Ovary (tissue), 9 donors: ENCODE measurements around the gene WNT5A. TPM values are rescaled to one million over a fixed set of nuclear protein-coding genes. Genes with fewer than 3 reads are reported as not detected.

Experiments
- DNase-seq, 5 donors: peaks; one replicate each; pipeline ENCODE4 v3.0.0-alpha.2; 2019 to 2020
- H3K27ac ChIP-seq, 2 donors: fragments of 200-600 bp; one replicate each; pipeline versions ENCODE4 v1.5.1 to v1.8.0; 2019 to 2022
- H3K27me3 ChIP-seq: fragments of 200-600 bp; one replicate; pipeline ENCODE4 v1.8.0; 2022
- H3K36me3 ChIP-seq: fragments of 200-600 bp; sonication (generic); one replicate; pipeline ENCODE4 v1.5.1; 2019
- H3K4me1 ChIP-seq: one replicate; pipeline ENCODE4 v1.8.1; 2013; ENCODE audit warnings: mild to moderate bottlenecking, moderate library complexity; ENCODE audit not compliant: insufficient read depth
- H3K4me3 ChIP-seq: fragments of 200-600 bp; sonication (generic); one replicate; pipeline ENCODE4 v1.5.1; 2017
- H3K9me3 ChIP-seq, 2 donors: fragments of 200-600 bp in 1 of 2; sonication (generic) in 1 of 2; one replicate each; pipeline versions ENCODE4 v1.5.1 to v1.8.1; 2013 to 2019; ENCODE audit warnings: mild to moderate bottlenecking in 1 of 2, moderate library complexity in 1 of 2
- EP300 ChIP-seq: sonication (generic); formaldehyde crosslinking; IDR thresholded peaks from one replicate; pipeline ENCODE4 v1.6.1; 2017; ENCODE audit warnings: antibody characterized with exemption
- POLR2A ChIP-seq: fragments of 450-650 bp; IDR thresholded peaks from one replicate; pipeline ENCODE4 v1.6.1; 2017; ENCODE audit warnings: antibody characterized with exemption, mild to moderate bottlenecking, moderate library complexity
- WGBS, 3 donors: extraction: QIAGEN DNeasy Blood & Tissue Kit in 1 of 3; methylation state at CpG; one replicate each; pipeline versions ENCODE4 v1.1.5 to v1.1.7; 2013 to 2017; 5-methylcytosine and 5-hydroxymethylcytosine counted together
- intact Hi-C, 4 donors: fragments of 100-400 bp; cut with DNase I; formaldehyde crosslinking; loops; one replicate each; pipeline versions ENCODE4 v1.11.0 to v1.15.1; 2022 to 2023
- polyA plus RNA-seq, 2 donors: library from polyadenylated mRNA; stranded (reverse); fragments of 200-250 nt in 1 of 2; fragments of 350-450 nt in 1 of 2; fragmentation: Illumina TruSeq in 1 of 2; extraction: RNeasy Lipid Tissue Mini Kit (QIAGEN cat#74804) in 1 of 2; gene quantifications; one replicate each; pipeline ENCODE4 v1.2.3, GENCODE V29; 2013 to 2014
- total RNA-seq, 7 donors: library from RNA; depleted of rRNA in 2 of 7; stranded (reverse); fragments of >200 nt in 2 of 7; fragmentation: NEBNext Ultra II Directional in 3 of 7; extraction: Animal tissue kit (Norgen Biotek cat#: 25700) in 3 of 7; gene quantifications; one replicate each; pipeline versions ENCODE4 v1.1.0 to v1.2.4, GENCODE V29; 2016 to 2023
- TF ChIP-seq, protein P1 (sequence below), 3 donors: fragments of 450-650 bp in 2 of 3; fragments of 200-600 bp in 1 of 3; IDR thresholded peaks; one replicate each; pipeline versions ENCODE4 v1.5.1 to v1.8.0; 2016 to 2022; ENCODE audit warnings: antibody characterized with exemption in 3 of 3, mild to moderate bottlenecking in 1 of 3
- donor health status: DM: no; HTN: no; CAD: no; lungs with moderate emphysema.
- donor health status: DM: no; HTN: no; CAD: no.
- donor health status: Bipolar disorder and iron deficiency.
- donor health status: DM: yes; HTN: yes; CAD: no.
- donor health status: DM: no; HTN: no; CAD: no.
- donor health status: DM: yes; HTN: yes; CAD: no.

WNT5A gene
- total and polyA plus RNA-seq, 9 donors: 10.1 to 26.9 (median 18.3) TPM

DNA sequence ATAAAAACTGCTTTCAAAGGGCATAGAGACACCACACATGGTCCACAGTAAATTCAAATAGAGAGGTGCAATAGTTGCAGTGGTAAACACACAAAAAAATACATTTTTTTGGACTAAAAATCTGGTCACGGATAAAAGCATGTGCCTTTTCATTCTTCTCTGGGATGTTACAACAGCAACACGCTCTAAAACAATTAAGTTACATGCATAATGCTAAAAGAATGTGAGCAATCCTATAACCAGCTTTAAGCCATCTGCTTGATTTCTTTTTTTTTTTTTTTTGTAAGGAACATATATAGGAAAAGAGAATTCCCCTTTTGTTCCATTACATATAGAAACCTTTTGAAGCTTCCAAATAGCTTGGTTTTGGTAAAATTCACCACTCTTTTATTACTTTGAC, 20.0 kb downstream of the WNT5A start:
- WGBS, 3 donors: 30 to 47% (median 42%) methylated on average over 2 of the region's 2 CpGs
- Histone ChIP-seq H3K27me3 (no peaks in the 10 kb centered on the region), H3K27ac (no peak overlapping the region), H3K4me1 (peaks cover under 1% of the 10 kb centered on the region), H3K9me3 (no peaks in the 10 kb centered on the region), H3K4me3 (no peak overlapping the region), H3K36me3 (no peaks in the 10 kb centered on the region)
- TF ChIP-seq, protein P1, sequence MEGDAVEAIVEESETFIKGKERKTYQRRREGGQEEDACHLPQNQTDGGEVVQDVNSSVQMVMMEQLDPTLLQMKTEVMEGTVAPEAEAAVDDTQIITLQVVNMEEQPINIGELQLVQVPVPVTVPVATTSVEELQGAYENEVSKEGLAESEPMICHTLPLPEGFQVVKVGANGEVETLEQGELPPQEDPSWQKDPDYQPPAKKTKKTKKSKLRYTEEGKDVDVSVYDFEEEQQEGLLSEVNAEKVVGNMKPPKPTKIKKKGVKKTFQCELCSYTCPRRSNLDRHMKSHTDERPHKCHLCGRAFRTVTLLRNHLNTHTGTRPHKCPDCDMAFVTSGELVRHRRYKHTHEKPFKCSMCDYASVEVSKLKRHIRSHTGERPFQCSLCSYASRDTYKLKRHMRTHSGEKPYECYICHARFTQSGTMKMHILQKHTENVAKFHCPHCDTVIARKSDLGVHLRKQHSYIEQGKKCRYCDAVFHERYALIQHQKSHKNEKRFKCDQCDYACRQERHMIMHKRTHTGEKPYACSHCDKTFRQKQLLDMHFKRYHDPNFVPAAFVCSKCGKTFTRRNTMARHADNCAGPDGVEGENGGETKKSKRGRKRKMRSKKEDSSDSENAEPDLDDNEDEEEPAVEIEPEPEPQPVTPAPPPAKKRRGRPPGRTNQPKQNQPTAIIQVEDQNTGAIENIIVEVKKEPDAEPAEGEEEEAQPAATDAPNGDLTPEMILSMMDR (IDR thresholded peaks at IDR 0.05): no peak
- no peak for TF ChIP-seq POLR2A
- intact Hi-C loops: no loop called here
- DNase-seq: no peak

DNA sequence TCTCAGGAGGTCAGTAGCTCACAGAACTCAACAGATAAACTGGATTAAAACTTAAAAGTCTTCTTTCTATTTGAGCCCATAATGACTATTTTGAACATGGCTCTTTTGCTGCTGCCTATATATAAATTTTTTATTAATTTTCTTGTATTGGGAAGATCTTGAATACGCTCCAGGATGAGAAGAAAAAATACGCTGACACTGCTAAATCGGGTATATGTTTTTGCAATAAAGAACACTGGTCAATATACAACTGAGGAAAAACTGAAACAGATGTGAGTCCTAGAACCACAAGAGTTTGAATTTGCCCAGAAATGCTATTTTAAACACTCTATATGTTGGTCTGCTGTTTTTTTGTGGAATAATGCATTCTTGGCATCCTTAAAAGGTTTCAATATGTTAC, 20.6 kb downstream of the WNT5A start:
- H3K27me3 ChIP-seq: no peaks in the 10 kb centered on the region
- TF ChIP-seq EP300 (no peak), POLR2A (no peak)
- TF ChIP-seq, protein P1 (IDR thresholded peaks at IDR 0.05): no peak
- no peak overlapping the region for H3K27ac ChIP-seq
- H3K4me1 ChIP-seq: peaks cover 2% of the 10 kb centered on the region
- no peaks in the 10 kb centered on the region for H3K36me3 ChIP-seq
- no peaks in the 10 kb centered on the region for H3K9me3 ChIP-seq
- 82 to 89% (median 86%) methylated on average over 3 of the region's 3 CpGs for WGBS, 3 donors
- no peak for DNase-seq
- intact Hi-C loops: no loop called here
- no peak overlapping the region for H3K4me3 ChIP-seq

DNA sequence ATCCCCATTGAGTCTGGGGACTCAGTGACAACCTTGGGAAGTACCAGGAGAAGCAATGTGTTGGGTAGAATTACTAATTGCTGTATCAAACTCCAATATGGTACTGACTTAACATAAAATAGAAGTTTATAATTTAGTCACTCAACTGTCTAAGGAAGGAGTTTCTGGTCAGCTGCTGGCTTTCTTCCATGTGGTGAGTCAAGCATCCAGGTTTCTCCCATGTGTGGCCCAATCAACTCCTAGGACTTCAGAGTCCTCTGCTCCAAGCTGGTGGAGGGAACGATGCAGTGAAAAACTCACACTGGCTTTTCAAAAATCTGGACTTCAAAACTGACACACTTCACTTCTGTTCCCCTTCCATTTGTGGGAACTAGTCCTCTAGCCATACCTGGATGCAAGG, 25.2 kb downstream of the WNT5A start:
- DNase-seq: no peak
- intact Hi-C loops: no loop called here
- TF ChIP-seq POLR2A: no peak
- no peaks in the 10 kb centered on the region for H3K36me3 ChIP-seq
- WGBS, 3 donors: 77 to 90% (median 81%) methylated on average over 1 of the region's 1 CpG
- no peaks in the 10 kb centered on the region for H3K27me3 ChIP-seq
- peaks cover 2% of the 10 kb centered on the region for H3K4me1 ChIP-seq
- H3K9me3 ChIP-seq: no peaks in the 10 kb centered on the region
- no peak overlapping the region for H3K27ac ChIP-seq
- no peak overlapping the region for H3K4me3 ChIP-seq

DNA sequence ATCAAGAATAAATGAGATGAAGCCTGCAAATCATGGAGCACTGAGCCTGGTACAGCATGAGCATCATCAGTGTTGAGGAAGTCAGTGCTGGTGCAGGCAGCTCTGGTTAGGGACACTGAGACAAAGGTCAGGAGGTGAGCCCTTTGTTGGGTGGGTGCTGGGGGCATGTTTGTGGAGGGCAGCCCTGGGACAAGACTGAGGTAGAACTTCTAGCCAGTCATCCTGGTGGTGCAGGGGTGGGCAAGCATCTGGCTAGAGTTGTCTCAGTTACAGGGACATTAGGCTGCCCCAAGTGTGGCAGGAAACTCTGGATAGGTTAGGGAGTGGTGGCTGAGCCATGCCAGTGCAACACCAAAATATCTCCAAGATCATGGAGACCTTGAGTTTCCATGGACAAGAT, 27.3 kb downstream of the WNT5A start:
- intact Hi-C loops: no loop called here
- TF ChIP-seq, protein P1 (IDR thresholded peaks at IDR 0.05): no peak
- TF ChIP-seq EP300: no peak
- TF ChIP-seq POLR2A: no peak
- Histone ChIP-seq H3K4me3 (no peak overlapping the region), H3K27ac (no peak overlapping the region), H3K27me3 (no peaks in the 10 kb centered on the region), H3K4me1 (peaks cover 2% of the 10 kb centered on the region), H3K36me3 (no peaks in the 10 kb centered on the region), H3K9me3 (no peaks in the 10 kb centered on the region)
- no peak for DNase-seq

DNA sequence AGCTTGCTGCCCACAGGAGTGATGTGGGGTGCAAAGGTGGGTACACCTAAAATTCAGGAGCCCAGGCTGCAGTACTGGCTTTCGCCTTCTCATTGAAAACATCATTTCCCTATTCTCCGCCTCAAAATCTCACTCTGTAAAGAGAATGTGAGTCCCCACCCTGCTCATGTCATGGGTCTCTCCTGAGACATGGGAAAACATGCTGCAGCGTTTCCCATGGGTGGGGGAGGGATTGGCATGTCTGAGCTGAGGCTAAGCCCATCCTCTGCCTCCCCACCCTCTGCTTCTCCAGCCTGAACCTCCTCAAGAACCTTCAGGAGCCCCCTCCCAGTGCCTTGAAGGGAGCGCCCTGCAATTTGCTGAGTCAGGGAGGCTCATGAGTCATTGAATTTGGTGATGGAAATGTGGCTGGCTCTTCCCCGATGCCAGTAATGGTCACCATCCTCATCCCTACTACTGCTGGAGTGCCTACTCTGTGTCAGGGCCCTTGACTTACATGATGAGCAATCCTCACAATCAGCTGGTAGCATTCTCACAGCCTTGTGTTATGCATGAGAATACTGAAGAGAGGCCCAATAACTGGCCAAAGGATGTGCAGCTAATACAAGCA, 28.8 kb downstream of the WNT5A start:
- Histone ChIP-seq H3K4me3 (no peak overlapping the region), H3K27me3 (no peaks in the 10 kb centered on the region), H3K27ac (no peak overlapping the region), H3K4me1 (peaks cover 2% of the 10 kb centered on the region), H3K36me3 (no peaks in the 10 kb centered on the region), H3K9me3 (no peaks in the 10 kb centered on the region)
- no peak for DNase-seq
- TF ChIP-seq, protein P1 (IDR thresholded peaks at IDR 0.05): no peak
- no peak for TF ChIP-seq EP300
- no peak for TF ChIP-seq POLR2A
- WGBS, 3 donors: 71 to 86% (median 77%) methylated on average over 5 of the region's 5 CpGs
- intact Hi-C loops: no loop called here
